Neuronal stem cell (in vitro differentiated cells): Measurements from ENCODE around the gene EGLN3.

Experiments used
- DNase-seq: peaks from one replicate; pipeline ENCODE4 v3.0.0-alpha.2; 2013; ENCODE audit warnings: low spot score
- H2AFZ ChIP-seq: one replicate; pipeline ENCODE4 v1.6.1; 2013; ENCODE audit warnings: mild to moderate bottlenecking, low read length, inconsistent platforms
- H2AK5ac ChIP-seq: 2 replicates; pipeline ENCODE4 v1.6.1; 2013; ENCODE audit warnings: low read depth, mild to moderate bottlenecking, inconsistent platforms, low read length, moderate library complexity, mixed read lengths
- H2BK120ac ChIP-seq: 2 replicates; pipeline ENCODE4 v1.6.1; 2013; ENCODE audit warnings: low read depth, mild to moderate bottlenecking, inconsistent platforms, low read length, moderate library complexity, mixed read lengths
- H2BK12ac ChIP-seq: one replicate; pipeline ENCODE4 v1.6.1; 2013; ENCODE audit warnings: low read length, inconsistent platforms
- H2BK15ac ChIP-seq: 2 replicates; pipeline ENCODE4 v1.6.1; 2013; ENCODE audit warnings: mild to moderate bottlenecking, low read length, inconsistent platforms, mixed read lengths
- H2BK5ac ChIP-seq: one replicate; pipeline ENCODE4 v1.6.1; 2013; ENCODE audit warnings: inconsistent platforms, mild to moderate bottlenecking, low read length, moderate library complexity
- H3K14ac ChIP-seq: one replicate; pipeline ENCODE4 v1.6.1; 2013; ENCODE audit warnings: low read length, inconsistent platforms
- H3K18ac ChIP-seq: 2 replicates; pipeline ENCODE4 v1.6.1; 2013; ENCODE audit warnings: low read length, inconsistent platforms
- H3K23ac ChIP-seq: 2 replicates; pipeline ENCODE4 v1.6.1; 2013; ENCODE audit warnings: low read depth, mild to moderate bottlenecking, mixed read lengths, low read length, inconsistent platforms; ENCODE audit not compliant: poor library complexity
- H3K27ac ChIP-seq: replicated peaks from 3 replicates; pipeline ENCODE4 v1.5.1; 2013; ENCODE audit warnings: low read length, inconsistent platforms
- H3K27me3 ChIP-seq, 3 experiments: 2 replicates each; pipeline ENCODE4 v1.6.1; 2013; ENCODE audit warnings: low read length in 3 of 3, mild to moderate bottlenecking in 2 of 3, inconsistent platforms in 1 of 3, low read depth in 1 of 3, mixed read lengths in 1 of 3, moderate library complexity in 1 of 3; ENCODE audit not compliant: control insufficient read depth in 3 of 3, insufficient read depth in 3 of 3
- H3K36me3 ChIP-seq, 2 donors: replicated peaks in 1 of 2; 2 replicates each; pipeline ENCODE4 v1.6.1; 2013; ENCODE audit warnings: low read length in 2 of 2; ENCODE audit not compliant: control insufficient read depth in 2 of 2, insufficient read depth in 2 of 2
- H3K4ac ChIP-seq: 2 replicates; pipeline ENCODE4 v1.6.1; 2013; ENCODE audit warnings: inconsistent platforms, mild to moderate bottlenecking, low read length, moderate library complexity
- H3K4me1 ChIP-seq, 2 donors: 1 replicate in 1 of 2; 2 replicates in 1 of 2; pipeline ENCODE4 v1.6.1; 2013; ENCODE audit warnings: low read length in 2 of 2, low read depth in 1 of 2; ENCODE audit not compliant: control insufficient read depth in 2 of 2, insufficient read depth in 1 of 2
- H3K4me2 ChIP-seq: one replicate; pipeline ENCODE4 v1.6.1; 2013; ENCODE audit warnings: mild to moderate bottlenecking, low read length, inconsistent platforms; ENCODE audit not compliant: insufficient read depth, poor library complexity, severe bottlenecking
- H3K4me3 ChIP-seq, 2 donors: 2 replicates each; pipeline ENCODE4 v1.5.1; 2013; ENCODE audit warnings: low read length in 2 of 2, mild to moderate bottlenecking in 2 of 2, inconsistent platforms in 1 of 2, moderate library complexity in 1 of 2
- H3K79me1 ChIP-seq: one replicate; pipeline ENCODE4 v1.6.1; 2013; ENCODE audit warnings: low read depth, mild to moderate bottlenecking, inconsistent platforms, low read length, moderate library complexity
- H3K9ac ChIP-seq: one replicate; pipeline ENCODE4 v1.6.1; 2013; ENCODE audit warnings: mild to moderate bottlenecking, low read depth, low read length, inconsistent platforms; ENCODE audit not compliant: poor library complexity
- H3K9me3 ChIP-seq, 2 donors: replicated peaks in 1 of 2; 2 replicates each; pipeline versions ENCODE3 to v1.6.1; 2013; ENCODE audit warnings: low read length in 2 of 2, mild to moderate bottlenecking in 2 of 2, inconsistent platforms in 1 of 2, low read depth in 1 of 2, mixed read lengths in 1 of 2, moderate library complexity in 1 of 2; ENCODE audit not compliant: control insufficient read depth in 2 of 2, insufficient read depth in 1 of 2
- H4K8ac ChIP-seq: one replicate; pipeline ENCODE4 v1.6.1; 2013; ENCODE audit warnings: low read depth, mild to moderate bottlenecking, inconsistent platforms, low read length, moderate library complexity
- H4K91ac ChIP-seq: one replicate; pipeline ENCODE4 v1.6.1; 2013; ENCODE audit warnings: low read length, low read depth, mild to moderate bottlenecking, inconsistent platforms; ENCODE audit not compliant: poor library complexity
- WGBS, 2 donors: extraction: QIAGEN DNeasy Blood & Tissue Kit; methylation state at CpG; one replicate each; pipeline ENCODE4 v1.1.7; 2013; ENCODE audit warnings: missing lambda C conversion rate in 2 of 2, mixed read lengths in 1 of 2; ENCODE audit not compliant: insufficient read length in 2 of 2, insufficient replicate concordance in 1 of 2; ENCODE audit errors: extremely low coverage in 2 of 2; 5-methylcytosine and 5-hydroxymethylcytosine counted together

The EGLN3 gene

DNA sequence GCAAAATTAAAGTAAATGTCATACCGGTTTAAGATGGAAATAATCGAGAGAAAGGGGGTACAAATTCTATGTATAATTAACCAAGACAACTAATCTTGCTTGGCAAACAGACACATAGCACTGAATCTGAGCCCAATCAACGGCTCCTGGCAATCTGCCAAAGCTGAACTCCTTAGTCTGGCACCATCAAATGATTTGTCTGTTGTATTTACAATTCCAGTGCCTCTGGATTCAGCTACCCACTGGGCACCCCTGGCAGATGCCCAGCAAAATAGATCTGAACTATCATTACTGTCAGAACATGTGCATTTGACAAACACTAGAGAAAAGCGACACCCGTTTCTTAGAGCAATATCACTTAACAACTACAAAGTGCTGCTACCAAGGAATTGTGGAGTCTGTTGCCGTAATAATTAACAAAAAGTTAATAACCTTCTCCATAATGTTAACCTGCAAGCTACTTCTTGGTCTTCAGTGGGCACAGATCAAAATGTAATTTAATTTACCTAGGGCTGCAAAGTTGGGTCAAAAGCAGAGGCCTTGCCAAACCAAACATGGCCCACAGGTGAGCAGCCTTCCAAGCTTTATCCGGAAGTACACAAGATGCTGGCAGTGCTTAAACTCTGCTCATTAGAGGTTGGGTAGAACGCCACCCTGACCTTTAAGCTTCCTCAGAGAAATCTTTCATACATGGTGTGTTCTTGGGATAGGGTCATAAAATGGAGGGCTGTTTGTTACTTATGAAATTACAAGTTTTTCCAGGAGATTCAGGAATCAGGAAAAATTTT is 7.6 kb downstream of the EGLN3 start:
- H3K27ac ChIP-seq, result no peak overlapping the region
- H3K36me3 ChIP-seq, result no peaks in the 10 kb centered on the region
- H3K4ac ChIP-seq, result no peak overlapping the region
- no peak overlapping the region for H2BK5ac ChIP-seq
- no peak overlapping the region for H3K9ac ChIP-seq
- no peak overlapping the region for H3K23ac ChIP-seq
- H3K79me1 ChIP-seq, result no peaks in the 10 kb centered on the region
- no peak overlapping the region for H2BK15ac ChIP-seq
- H3K4me1 ChIP-seq, result peaks cover 5 to 14% of the 10 kb centered on the region in 2 donors
- H2BK120ac ChIP-seq, result no peak overlapping the region
- no CpG with 5 or more reads among the region's 8 CpGs for WGBS, 2 donors
- no peak for DNase-seq
- no peak overlapping the region for H3K14ac ChIP-seq
- no peak overlapping the region for H2AFZ ChIP-seq
- no peak overlapping the region for H3K4me3 ChIP-seq
- no peaks in the 10 kb centered on the region for H3K9me3 ChIP-seq
- no peak overlapping the region for H3K4me2 ChIP-seq
- H2BK12ac ChIP-seq, result no peak overlapping the region
- H3K27me3 ChIP-seq, result peaks cover 0 to 6% (median 0%) of the 10 kb centered on the region in 3 experiments
- H4K8ac ChIP-seq, result no peak overlapping the region
- H3K18ac ChIP-seq, result no peak overlapping the region
- H4K91ac ChIP-seq, result no peak overlapping the region
- no peak overlapping the region for H2AK5ac ChIP-seq

DNA sequence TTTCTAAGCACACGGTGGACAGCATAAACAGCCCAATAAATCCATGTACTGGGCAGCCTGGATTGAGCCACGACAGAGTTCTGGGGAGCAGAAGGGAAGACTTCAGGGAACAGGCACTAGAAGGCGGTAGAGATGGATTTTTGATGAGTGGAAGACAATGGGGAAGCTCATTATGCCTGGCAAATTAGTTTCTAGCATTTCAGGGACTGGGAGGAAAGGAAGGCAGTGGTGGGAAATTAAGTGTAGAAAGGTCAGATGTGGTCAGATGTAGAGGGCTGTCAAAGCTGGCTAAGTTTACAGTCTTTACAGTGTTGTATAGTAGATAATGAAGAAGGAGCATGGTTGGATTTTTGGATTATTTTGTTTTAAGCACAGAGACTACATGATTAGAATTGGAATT is 9.2 kb downstream of the EGLN3 start:
- Histone ChIP-seq H3K9ac (no peak overlapping the region), H2BK120ac (no peak overlapping the region), H3K27ac (no peak overlapping the region), H3K18ac (no peak overlapping the region), H2BK12ac (no peak overlapping the region), H2BK15ac (no peak overlapping the region), H3K14ac (no peak overlapping the region), H3K79me1 (no peaks in the 10 kb centered on the region), H2BK5ac (no peak overlapping the region), H3K23ac (no peak overlapping the region), H3K4me1 (peaks cover 6 to 23% of the 10 kb centered on the region in 2 donors), H2AK5ac (no peak overlapping the region), H4K8ac (no peak overlapping the region), H3K36me3 (no peaks in the 10 kb centered on the region), H3K4me3 (no peak overlapping the region), H2AFZ (no peak overlapping the region), H4K91ac (no peak overlapping the region), H3K27me3 (peaks cover 0 to 3% (median 0%) of the 10 kb centered on the region in 3 experiments), H3K4me2 (no peak overlapping the region), H3K4ac (no peak overlapping the region), H3K9me3 (no peaks in the 10 kb centered on the region)
- WGBS, 2 donors, result no CpG with 5 or more reads among the region's 3 CpGs
- no peak for DNase-seq

DNA sequence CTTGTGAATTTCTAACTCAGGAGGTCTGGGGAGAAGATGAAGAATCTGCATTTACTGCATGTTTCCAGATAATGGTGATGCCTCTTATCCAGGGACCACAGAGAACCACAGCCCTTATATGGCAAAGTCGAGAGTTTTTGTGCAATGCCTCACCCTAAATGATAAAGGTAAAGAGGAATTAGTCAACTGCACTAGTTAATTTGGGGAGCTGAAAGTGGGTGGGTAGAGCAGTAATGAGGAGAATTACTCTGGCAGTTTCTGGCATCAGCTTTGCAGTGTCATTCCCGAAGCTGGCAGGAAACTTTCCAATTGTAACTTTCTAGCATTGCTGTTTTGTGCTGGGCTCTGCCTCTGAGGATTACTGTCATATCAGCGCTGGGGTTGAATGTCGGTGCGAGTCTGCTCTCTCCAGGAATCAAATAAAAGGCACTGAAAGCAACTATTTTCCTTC is 10.3 kb downstream of the EGLN3 start:
- peaks cover 6 to 26% of the 10 kb centered on the region in 2 donors for H3K4me1 ChIP-seq
- H4K8ac ChIP-seq, result no peak overlapping the region
- H2AK5ac ChIP-seq, result no peak overlapping the region
- no peak overlapping the region for H3K4ac ChIP-seq
- no peaks in the 10 kb centered on the region for H3K36me3 ChIP-seq
- H2BK15ac ChIP-seq, result no peak overlapping the region
- no peak overlapping the region for H3K4me3 ChIP-seq
- H2BK5ac ChIP-seq, result no peak overlapping the region
- WGBS, 2 donors, result no CpG with 5 or more reads among the region's 5 CpGs
- H3K18ac ChIP-seq, result no peak overlapping the region
- no peak overlapping the region for H2BK12ac ChIP-seq
- DNase-seq, result no peak
- no peak overlapping the region for H3K9ac ChIP-seq
- H3K27me3 ChIP-seq, result peaks cover 0 to 3% (median 0%) of the 10 kb centered on the region in 3 experiments
- no peaks in the 10 kb centered on the region for H3K9me3 ChIP-seq
- H3K4me2 ChIP-seq, result no peak overlapping the region
- no peak overlapping the region for H2BK120ac ChIP-seq
- no peak overlapping the region for H2AFZ ChIP-seq
- no peak overlapping the region for H3K14ac ChIP-seq
- H4K91ac ChIP-seq, result no peak overlapping the region
- no peaks in the 10 kb centered on the region for H3K79me1 ChIP-seq
- no peak overlapping the region for H3K27ac ChIP-seq
- no peak overlapping the region for H3K23ac ChIP-seq

DNA sequence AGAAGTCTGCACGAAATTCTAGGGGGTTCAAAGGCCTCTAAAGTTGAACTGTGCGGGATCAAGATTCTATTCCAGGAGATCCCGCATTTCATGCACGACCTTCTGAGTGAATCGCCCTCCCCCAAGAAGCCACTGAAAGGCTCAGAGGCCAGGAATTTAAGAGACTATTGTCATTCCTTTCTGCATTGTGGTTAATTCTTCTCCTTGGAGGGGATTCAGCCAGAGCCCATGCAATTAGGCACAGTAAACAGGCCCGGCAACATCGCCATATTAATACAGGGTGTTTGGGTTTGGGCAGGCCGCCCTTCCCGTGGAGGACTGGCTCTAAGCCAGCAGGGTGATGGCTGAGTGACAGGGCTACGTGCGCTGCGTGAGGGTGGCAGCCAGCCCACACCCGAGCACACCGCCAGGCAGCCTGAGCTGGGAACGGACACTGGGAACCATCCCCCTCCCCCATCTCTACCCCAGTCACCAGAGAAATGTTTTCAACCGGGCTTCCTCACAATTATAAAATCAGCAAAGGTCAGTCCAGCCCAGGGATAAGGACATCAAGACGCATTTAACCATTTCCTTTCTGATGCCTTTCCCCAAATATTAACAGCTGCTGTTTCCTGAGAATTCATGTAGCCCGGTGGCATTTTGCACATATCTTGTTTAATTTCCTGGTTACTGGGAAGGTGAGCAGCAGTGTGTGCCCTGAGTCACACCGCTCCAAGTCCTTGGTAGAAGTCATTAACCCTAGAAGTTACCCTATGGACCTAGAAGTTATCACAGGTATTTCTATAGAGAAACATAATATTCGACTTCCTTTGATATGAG is 12.5 kb downstream of the EGLN3 start:
- no peak overlapping the region for H2BK5ac ChIP-seq
- H3K4me2 ChIP-seq, result peak overlapping the region; percentile 40
- H3K4ac ChIP-seq, result no peak overlapping the region
- H3K27me3 ChIP-seq, result no peaks in the 10 kb centered on the region
- no peak for DNase-seq
- H2AFZ ChIP-seq, result peak overlapping the region; percentile 87
- no peak overlapping the region for H2BK120ac ChIP-seq
- H3K79me1 ChIP-seq, result no peaks in the 10 kb centered on the region
- peaks cover 4 to 27% of the 10 kb centered on the region in 2 donors for H3K4me1 ChIP-seq
- H3K18ac ChIP-seq, result peak overlapping the region; percentile 67
- no peaks in the 10 kb centered on the region for H3K36me3 ChIP-seq
- no peak overlapping the region for H3K9ac ChIP-seq
- H4K91ac ChIP-seq, result no peak overlapping the region
- no peak overlapping the region for H3K14ac ChIP-seq
- H4K8ac ChIP-seq, result no peak overlapping the region
- H3K27ac ChIP-seq, result peak overlapping the region; percentile 74
- H2BK12ac ChIP-seq, result no peak overlapping the region
- no peak overlapping the region for H2AK5ac ChIP-seq
- WGBS, 2 donors, result no CpG with 5 or more reads among the region's 20 CpGs
- H3K4me3 ChIP-seq, result no peak overlapping the region
- no peak overlapping the region for H3K23ac ChIP-seq
- H2BK15ac ChIP-seq, result no peak overlapping the region
- no peaks in the 10 kb centered on the region for H3K9me3 ChIP-seq
